Psoas muscle (tissue), 8 donors: ENCODE results near the gene SETD4. TPM values are rescaled to one million over a fixed set of nuclear protein-coding genes. Genes with fewer than 3 reads are reported as not detected.
A peak's percentile ranks its signal among the peaks of the same experiment; 100 is the strongest.

Experiments
- ATAC-seq, 4 donors: fragments of 200-7000 bp; cut with Tn5 transposase; one replicate each; pipeline ENCODE4 v1.9.1; 2020; ENCODE audit warnings: moderate library complexity in 3 of 4, mild to moderate bottlenecking in 2 of 4
- DNase-seq, 2 donors: peaks; one replicate each; pipeline ENCODE4 v3.0.0-alpha.2; 2020
- H3K27ac ChIP-seq: fragments of 200-600 bp; one replicate; pipeline ENCODE4 v1.8.0; 2022
- H3K27me3 ChIP-seq, 3 donors: fragments of 200-600 bp in 1 of 3; one replicate each; pipeline versions ENCODE4 v1.6.1 to v1.8.0; 2013 to 2022; ENCODE audit warnings: low read length in 2 of 3, mild to moderate bottlenecking in 2 of 3, moderate library complexity in 1 of 3; ENCODE audit not compliant: insufficient read depth in 3 of 3
- H3K36me3 ChIP-seq, 2 donors: fragments of 200-600 bp in 1 of 2; one replicate each; pipeline versions ENCODE4 v1.6.1 to v1.8.0; 2013 to 2022; ENCODE audit warnings: low read depth in 1 of 2, mild to moderate bottlenecking in 1 of 2, moderate library complexity in 1 of 2; ENCODE audit not compliant: insufficient read depth in 1 of 2
- H3K4me1 ChIP-seq: fragments of 200-600 bp; one replicate; pipeline ENCODE4 v1.8.0; 2022
- H3K4me3 ChIP-seq: fragments of 200-600 bp; one replicate; pipeline ENCODE4 v1.8.0; 2022; ENCODE audit warnings: mild to moderate bottlenecking
- H3K9me3 ChIP-seq: fragments of 200-600 bp; one replicate; pipeline ENCODE4 v1.8.0; 2022
- CTCF ChIP-seq: fragments of 200-600 bp; IDR thresholded peaks from one replicate; pipeline ENCODE4 v1.8.0; 2022; ENCODE audit warnings: antibody characterized with exemption
- WGBS, 3 donors: extraction: QIAGEN DNeasy Blood & Tissue Kit; methylation state at CpG; one replicate each; pipeline versions ENCODE4 v1.1.6 to v1.1.7; 2013; 5-methylcytosine and 5-hydroxymethylcytosine counted together
- intact Hi-C, 2 donors: fragments of 100-400 bp; cut with DNase I; formaldehyde crosslinking; loops; one replicate each; pipeline versions ENCODE4 v1.11.0 to v1.14.2; 2022
- polyA plus RNA-seq, 3 donors: library from polyadenylated mRNA; stranded (reverse); fragments of 200-250 nt; gene quantifications; one replicate each; pipeline ENCODE4 v1.2.3, GENCODE V29; 2013
- total RNA-seq, 4 donors: library from RNA; stranded (reverse); fragmentation: NEBNext Ultra II Directional in 2 of 4; extraction: Animal tissue kit (Norgen Biotek cat#: 25700) in 2 of 4; gene quantifications; one replicate each; pipeline versions ENCODE4 v1.2.1 to v1.2.4, GENCODE V29; 2021 to 2023
- donor health status: healthy with polysubstance abuse.
- donor health status: DM: no; HTN: no; CAD: no; lungs with moderate emphysema.
- donor health status: Bipolar disorder and iron deficiency.
- donor health status: healthy.
- donor health status: DM: yes; HTN: yes; CAD: no.
- donor health status: DM: no; HTN: no; CAD: no.
- donor health status: DM: no; HTN: no; CAD: no.
- donor health status: DM: yes; HTN: yes; CAD: no.

Gene SETD4
- total and polyA plus RNA-seq, 7 donors, result 6.5 to 17.9 (median 11.6) TPM

- H3K27me3 ChIP-seq, result no peaks in the 10 kb centered on the region
- ATAC-seq, result no peak
- peaks cover 11% of the 10 kb centered on the region for H3K4me1 ChIP-seq
- H3K27ac ChIP-seq, result no peak overlapping the region
- H3K36me3 ChIP-seq, result no peaks in the 10 kb centered on the region
- TF ChIP-seq CTCF, result no peak
- intact Hi-C loops, result loop anchor here in 1 of 2 donors (5.0 kb wide), 1 partner anchor 38 kb away; no protein-coding TSS in a partner anchor
- H3K4me3 ChIP-seq, result no peak overlapping the region
- H3K9me3 ChIP-seq, result no peaks in the 10 kb centered on the region
- DNase-seq, result no peak
- WGBS, 3 donors, result 91 to 93% (median 92%) methylated on average over 4 of the region's 4 CpGs
These were observed 3.7 kb upstream of the SETD4 start for GRCh38 chr21:36064085-36064460.

GRCh38 chr21:36063375-36064084 lies 3.2 kb upstream of the SETD4 start:
- ATAC-seq (no peak), DNase-seq (no peak)
- Histone ChIP-seq H3K27me3 (no peaks in the 10 kb centered on the region), H3K36me3 (peaks cover 0 to 2% of the 10 kb centered on the region in 2 donors), H3K9me3 (no peaks in the 10 kb centered on the region), H3K27ac (no peak overlapping the region), H3K4me3 (no peak overlapping the region), H3K4me1 (peaks cover 16% of the 10 kb centered on the region)
- no peak for TF ChIP-seq CTCF
- WGBS, 3 donors, result 60 to 73% (median 66%) methylated on average over 14 of the region's 14 CpGs
- intact Hi-C loops, result loop anchor here in 1 of 2 donors (5.0 kb wide), 1 partner anchor 39 kb away; no protein-coding TSS in a partner anchor

- no peak for DNase-seq
- intact Hi-C loops, result loop anchor here in 1 of 2 donors (5.0 kb wide), 1 partner anchor 41 kb away; no protein-coding TSS in a partner anchor
- no peaks in the 10 kb centered on the region for H3K9me3 ChIP-seq
- no peak for TF ChIP-seq CTCF
- no peak for ATAC-seq
- peaks cover 23% of the 10 kb centered on the region for H3K4me1 ChIP-seq
- H3K27me3 ChIP-seq, result no peaks in the 10 kb centered on the region
- H3K27ac ChIP-seq, result no peak overlapping the region
- peaks cover 0 to 23% of the 10 kb centered on the region in 2 donors for H3K36me3 ChIP-seq
- WGBS, 3 donors, result 96 to 100% (median 97%) methylated on average over 2 of the region's 2 CpGs
- peak overlapping the region; percentile 95 for H3K4me3 ChIP-seq
These were observed 1.1 kb upstream of the SETD4 start for GRCh38 chr21:36061445-36061844.

- Histone ChIP-seq H3K27ac (peak overlapping the region; percentile 94), H3K27me3 (no peaks in the 10 kb centered on the region), H3K4me1 (peaks cover 34% of the 10 kb centered on the region), H3K36me3 (peaks cover 0 to 39% of the 10 kb centered on the region in 2 donors), H3K9me3 (no peaks in the 10 kb centered on the region), H3K4me3 (peak overlapping the region; percentile 95)
- peak; percentile 44 to 70 for DNase-seq
- intact Hi-C loops, result loop anchor here in 1 of 2 donors (5.0 kb wide), 1 partner anchor 43 kb away; no protein-coding TSS in a partner anchor
- WGBS, 3 donors, result 0 to 1% (median 0%) methylated on average over 33 to 34 of the region's 34 CpGs
- no peak for TF ChIP-seq CTCF
- ATAC-seq, result peak; percentile 48 to 66 (median 53)
These were observed 535 bp downstream of the SETD4 start for GRCh38 chr21:36059823-36060158.
